ENCODE data around the gene RAET1L.
"Not testable (repeated sequence)": the region's sequence is repeated elsewhere in the genome, so short reads cannot be mapped to it uniquely, and the experiment has no call there.

The RAET1L gene

DNA sequence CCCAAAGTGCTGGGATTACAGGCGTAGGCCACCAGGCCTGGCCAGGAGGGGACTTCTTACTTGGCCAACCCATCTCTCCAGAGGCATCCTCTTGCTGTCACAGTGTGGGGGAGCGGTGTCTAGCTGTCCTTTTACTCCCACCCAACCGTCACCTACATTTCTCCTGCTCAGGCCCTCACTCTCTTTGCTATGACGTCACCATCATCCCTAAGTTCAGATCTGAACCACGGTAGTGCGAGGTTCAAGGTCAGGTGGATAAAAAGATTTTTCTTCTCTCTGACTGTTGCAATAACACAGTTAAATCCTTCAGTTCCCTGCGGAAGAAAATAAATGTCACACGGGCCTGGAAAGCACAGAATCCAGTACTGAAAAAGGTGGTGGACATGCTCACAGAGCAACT, 7.3 kb upstream of the RAET1L start:
- no peak for DNase-seq
- Histone ChIP-seq H3K9me3 (ENCODE audit: control insufficient read depth, low read length) (no peaks in the 10 kb centered on the region), H3K4me3 (ENCODE audit: insufficient read depth, low read depth, low read length, poor library complexity, severe bottlenecking) (no peak overlapping the region), H3K27ac (ENCODE audit: insufficient read depth, low read length, poor library complexity, severe bottlenecking) (no peak overlapping the region), H3K27me3 (replicated peaks; ENCODE audit: control insufficient read depth, insufficient read depth, low read length, poor library complexity, severe bottlenecking) (peaks cover 16% of the 10 kb centered on the region), H3K36me3 (ENCODE audit: control insufficient read depth, insufficient read depth, low read length) (no peaks in the 10 kb centered on the region), H3K4me1 (ENCODE audit: control insufficient read depth, insufficient read depth, low read length, poor library complexity, severe bottlenecking) (peaks cover 5% of the 10 kb centered on the region)

DNA sequence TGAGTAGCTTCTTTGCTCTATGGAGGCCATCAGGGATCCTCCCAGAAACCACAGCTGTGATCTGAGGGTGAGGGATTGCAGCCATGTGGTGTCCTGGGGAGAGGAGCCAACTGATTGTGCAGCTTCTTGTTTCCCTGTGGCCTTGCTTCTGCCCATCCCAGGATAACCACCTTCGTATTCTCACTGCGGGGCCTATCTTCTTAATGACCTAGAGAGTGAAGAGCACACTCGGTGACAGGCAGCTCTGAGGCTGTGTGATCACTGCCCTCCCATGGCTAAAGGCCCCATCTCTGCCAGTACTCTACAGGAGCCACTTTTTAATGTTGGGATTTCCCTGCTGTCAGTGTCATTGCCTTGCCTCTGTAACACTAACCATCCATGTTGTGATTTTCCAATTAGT, 5.3 kb upstream of the RAET1L start:
- Histone ChIP-seq H3K9me3 (ENCODE audit: control insufficient read depth, low read length) (no peaks in the 10 kb centered on the region), H3K4me1 (ENCODE audit: control insufficient read depth, insufficient read depth, low read length, poor library complexity, severe bottlenecking) (peaks cover 2% of the 10 kb centered on the region), H3K27me3 (replicated peaks; ENCODE audit: control insufficient read depth, insufficient read depth, low read length, poor library complexity, severe bottlenecking) (peaks cover 9% of the 10 kb centered on the region), H3K36me3 (ENCODE audit: control insufficient read depth, insufficient read depth, low read length) (no peaks in the 10 kb centered on the region), H3K27ac (ENCODE audit: insufficient read depth, low read length, poor library complexity, severe bottlenecking) (no peak overlapping the region), H3K4me3 (ENCODE audit: insufficient read depth, low read depth, low read length, poor library complexity, severe bottlenecking) (no peak overlapping the region)
- no peak for DNase-seq

DNA sequence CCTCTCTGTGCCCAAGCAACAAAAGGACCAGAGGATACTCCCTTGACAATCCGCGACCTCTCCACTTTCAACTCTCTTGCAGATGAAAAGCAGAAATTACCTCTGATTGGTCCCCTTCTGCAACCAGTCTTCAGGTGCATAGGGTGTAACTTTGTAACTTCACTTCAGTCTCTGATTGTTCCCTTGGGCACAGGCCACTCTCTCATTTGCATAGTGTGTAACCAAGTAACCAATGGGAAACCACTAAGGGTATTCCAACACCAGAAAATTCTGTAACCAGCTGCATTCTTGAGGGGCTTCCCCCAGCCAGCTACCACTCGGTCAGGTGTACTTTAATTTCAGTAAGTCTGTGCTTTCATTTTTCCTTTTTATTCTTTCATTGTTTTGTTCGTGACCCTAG, 4.4 kb upstream of the RAET1L start:
- peaks cover 18% of the 10 kb centered on the region for H3K27me3 ChIP-seq (replicated peaks; ENCODE audit: control insufficient read depth, insufficient read depth, low read length, poor library complexity, severe bottlenecking)
- no peak overlapping the region for H3K4me3 ChIP-seq (ENCODE audit: insufficient read depth, low read depth, low read length, poor library complexity, severe bottlenecking)
- H3K36me3 ChIP-seq (ENCODE audit: control insufficient read depth, insufficient read depth, low read length) = no peaks in the 10 kb centered on the region
- H3K9me3 ChIP-seq (ENCODE audit: control insufficient read depth, low read length) = no peaks in the 10 kb centered on the region
- peaks cover 8% of the 10 kb centered on the region for H3K4me1 ChIP-seq (ENCODE audit: control insufficient read depth, insufficient read depth, low read length, poor library complexity, severe bottlenecking)
- H3K27ac ChIP-seq (ENCODE audit: insufficient read depth, low read length, poor library complexity, severe bottlenecking) = no peak overlapping the region
- no peak for DNase-seq

DNA sequence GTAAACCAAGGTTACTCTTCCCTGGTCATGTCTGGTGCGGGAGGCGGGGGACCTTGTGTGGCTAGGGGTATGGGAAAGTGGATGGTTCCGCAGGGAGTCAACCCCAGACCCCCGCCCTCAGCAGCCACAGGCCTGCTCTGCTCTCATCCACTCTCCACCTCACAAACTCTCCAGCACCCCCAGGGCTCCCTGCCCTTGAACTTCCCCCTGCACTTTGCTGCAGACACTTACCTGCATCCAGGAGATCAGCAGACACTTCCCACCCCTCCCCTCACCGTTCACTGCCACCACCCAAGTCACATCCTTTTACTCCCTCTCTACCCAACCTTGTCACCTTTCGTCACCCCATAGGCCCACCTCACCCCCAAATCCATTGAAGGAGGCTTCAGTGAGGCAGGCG, 3.9 kb upstream of the RAET1L start:
- H3K4me3 ChIP-seq (ENCODE audit: insufficient read depth, low read depth, low read length, poor library complexity, severe bottlenecking) = no peak overlapping the region
- DNase-seq = no peak

DNA sequence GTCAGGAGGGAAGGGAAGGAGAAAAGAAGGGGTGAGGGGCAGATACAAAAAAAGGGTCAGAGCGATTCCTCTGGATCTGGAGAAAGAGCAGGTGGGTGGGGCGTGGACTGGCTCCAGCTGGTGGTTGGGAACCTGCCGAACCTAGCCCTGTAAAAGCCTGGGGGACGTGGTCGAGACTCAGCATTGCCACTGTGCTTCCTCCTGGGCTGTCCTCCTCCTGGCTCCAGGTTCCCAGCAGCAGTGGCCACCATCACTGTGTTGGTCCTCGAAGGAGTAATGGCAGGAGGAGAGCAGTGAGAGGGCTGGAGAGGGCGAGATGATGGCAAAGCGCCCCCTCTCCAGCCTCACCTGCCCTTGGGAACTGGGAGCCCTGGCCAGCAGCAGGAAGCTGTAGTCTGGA, 3.5 kb upstream of the RAET1L start:
- Histone ChIP-seq H3K9me3 (ENCODE audit: control insufficient read depth, low read length) (no peaks in the 10 kb centered on the region), H3K36me3 (ENCODE audit: control insufficient read depth, insufficient read depth, low read length) (no peaks in the 10 kb centered on the region), H3K4me3 (ENCODE audit: insufficient read depth, low read depth, low read length, poor library complexity, severe bottlenecking) (no peak overlapping the region), H3K27ac (ENCODE audit: insufficient read depth, low read length, poor library complexity, severe bottlenecking) (no peak overlapping the region), H3K27me3 (replicated peaks; ENCODE audit: control insufficient read depth, insufficient read depth, low read length, poor library complexity, severe bottlenecking) (peaks cover 20% of the 10 kb centered on the region), H3K4me1 (ENCODE audit: control insufficient read depth, insufficient read depth, low read length, poor library complexity, severe bottlenecking) (peaks cover 8% of the 10 kb centered on the region)
- DNase-seq = no peak

More for the DNA sequence above, 3.9 kb upstream of the RAET1L start:
- Histone ChIP-seq H3K27ac (ENCODE audit: insufficient read depth, low read length, poor library complexity, severe bottlenecking) (no peak overlapping the region), H3K27me3 (replicated peaks; ENCODE audit: control insufficient read depth, insufficient read depth, low read length, poor library complexity, severe bottlenecking) (peaks cover 20% of the 10 kb centered on the region), H3K9me3 (ENCODE audit: control insufficient read depth, low read length) (no peaks in the 10 kb centered on the region), H3K36me3 (ENCODE audit: control insufficient read depth, insufficient read depth, low read length) (no peaks in the 10 kb centered on the region), H3K4me1 (ENCODE audit: control insufficient read depth, insufficient read depth, low read length, poor library complexity, severe bottlenecking) (peaks cover 8% of the 10 kb centered on the region)

DNA sequence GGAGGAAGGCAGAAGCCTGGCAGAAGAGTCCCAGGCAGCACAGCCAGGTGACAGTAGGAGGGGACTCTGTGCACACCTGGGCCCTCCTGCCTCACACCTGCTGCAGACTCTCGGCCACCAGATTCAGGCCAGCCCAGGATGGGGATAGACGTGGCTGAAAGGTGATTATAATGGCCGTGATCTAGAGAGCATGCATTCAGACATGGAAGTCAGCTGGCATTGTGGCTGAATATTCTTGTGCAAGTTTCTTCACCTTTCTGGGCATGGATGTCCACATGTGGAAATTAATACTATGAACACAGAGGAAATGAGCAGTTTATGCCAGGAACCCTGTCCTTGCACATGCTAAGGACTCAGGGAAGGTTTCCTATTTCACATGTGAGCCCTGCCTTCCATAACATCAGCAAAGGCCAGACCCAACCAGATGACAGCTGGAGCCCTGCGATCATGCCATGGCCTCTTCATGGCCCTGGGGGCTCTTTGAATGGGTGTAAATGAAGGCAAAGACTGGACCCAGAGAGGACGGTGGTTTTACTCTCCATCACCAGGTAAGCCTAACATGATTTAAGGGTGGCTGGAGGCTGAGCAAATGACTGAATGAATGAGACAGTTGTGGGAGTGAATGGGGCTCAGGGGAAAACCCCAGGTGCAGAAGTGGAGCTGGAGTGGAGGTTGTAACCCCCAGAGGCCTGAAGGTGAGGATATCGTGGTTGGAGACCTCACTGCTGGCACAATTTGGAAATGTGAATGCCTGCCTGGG, 2.7 kb upstream of the RAET1L start:
- Histone ChIP-seq H3K36me3 (ENCODE audit: control insufficient read depth, insufficient read depth, low read length) (no peaks in the 10 kb centered on the region), H3K9me3 (ENCODE audit: control insufficient read depth, low read length) (no peaks in the 10 kb centered on the region), H3K4me3 (ENCODE audit: insufficient read depth, low read depth, low read length, poor library complexity, severe bottlenecking) (no peak overlapping the region), H3K27me3 (replicated peaks; ENCODE audit: control insufficient read depth, insufficient read depth, low read length, poor library complexity, severe bottlenecking) (peaks cover 20% of the 10 kb centered on the region), H3K4me1 (ENCODE audit: control insufficient read depth, insufficient read depth, low read length, poor library complexity, severe bottlenecking) (peaks cover 8% of the 10 kb centered on the region), H3K27ac (ENCODE audit: insufficient read depth, low read length, poor library complexity, severe bottlenecking) (no peak overlapping the region)
- no peak for DNase-seq

DNA sequence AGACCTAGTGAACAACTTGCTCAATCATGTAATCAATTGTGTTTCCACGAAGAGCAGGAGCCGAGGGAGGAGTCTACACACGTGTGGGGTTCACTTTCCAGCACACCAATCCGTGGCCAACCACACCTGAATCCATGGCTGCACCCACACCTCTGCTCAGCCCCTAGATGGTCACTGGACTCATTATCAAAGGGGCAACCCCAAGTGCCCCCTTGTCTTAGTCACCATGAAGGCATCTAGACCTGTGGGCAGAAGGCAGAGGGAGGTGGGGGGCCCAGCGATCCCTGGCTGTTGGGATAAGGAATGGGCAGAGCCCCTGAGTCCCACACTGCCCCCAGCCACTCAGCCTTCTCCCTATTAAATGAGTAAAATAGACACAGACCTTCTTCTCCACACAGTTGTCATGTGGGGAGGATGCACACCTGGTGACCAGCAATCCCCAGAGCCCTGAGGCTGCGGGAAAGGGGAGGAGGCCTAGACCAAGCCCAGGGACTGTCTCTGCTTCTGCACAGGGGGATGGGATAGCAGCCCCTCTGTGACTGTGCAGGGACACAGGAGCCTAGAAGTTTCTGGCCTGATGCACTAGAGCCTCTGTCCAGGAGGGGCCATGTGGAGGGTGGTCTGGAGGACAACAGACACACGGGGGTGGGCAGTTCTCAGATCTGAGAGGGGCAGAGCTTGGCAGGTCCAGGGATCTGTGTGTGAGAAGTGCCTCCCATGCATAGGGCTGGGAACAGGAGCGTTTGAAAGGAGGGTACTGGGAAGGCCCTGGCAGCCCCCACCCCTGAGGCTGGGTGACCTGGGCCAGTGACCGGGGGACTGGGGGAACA, 1.9 kb upstream of the RAET1L start:
- Histone ChIP-seq H3K27me3 (replicated peaks; ENCODE audit: control insufficient read depth, insufficient read depth, low read length, poor library complexity, severe bottlenecking) (peaks cover 20% of the 10 kb centered on the region), H3K4me3 (ENCODE audit: insufficient read depth, low read depth, low read length, poor library complexity, severe bottlenecking) (no peak overlapping the region), H3K9me3 (ENCODE audit: control insufficient read depth, low read length) (no peaks in the 10 kb centered on the region), H3K36me3 (ENCODE audit: control insufficient read depth, insufficient read depth, low read length) (no peaks in the 10 kb centered on the region), H3K27ac (ENCODE audit: insufficient read depth, low read length, poor library complexity, severe bottlenecking) (no peak overlapping the region), H3K4me1 (ENCODE audit: control insufficient read depth, insufficient read depth, low read length, poor library complexity, severe bottlenecking) (peaks cover 8% of the 10 kb centered on the region)
- no peak for DNase-seq

DNA sequence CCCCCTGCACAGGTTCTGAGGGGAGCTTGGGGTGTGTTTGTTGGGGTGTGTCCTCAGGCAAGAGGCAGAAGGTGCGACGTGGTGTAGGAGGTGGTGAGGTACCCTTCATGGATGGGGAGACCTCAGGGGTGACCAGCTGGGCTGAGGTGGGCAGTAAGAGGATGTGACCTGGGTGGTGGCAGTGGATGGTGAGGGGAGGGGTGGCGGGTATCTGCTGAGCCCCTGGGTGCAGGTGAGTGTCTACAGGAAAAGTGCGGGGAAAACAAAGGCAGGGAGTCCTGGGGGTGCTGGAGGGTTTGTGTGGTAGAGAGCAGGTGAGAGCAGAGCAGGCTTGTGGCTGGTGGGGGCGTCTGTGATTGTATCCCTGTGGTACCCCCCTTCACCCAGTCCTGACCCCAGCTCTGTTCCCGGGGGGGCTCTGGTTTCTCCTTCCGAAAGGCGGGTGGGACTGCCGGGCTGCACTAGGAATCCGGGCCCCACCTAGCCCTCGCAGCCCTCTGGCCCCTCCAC, 631 bp downstream of the RAET1L start:
- Histone ChIP-seq H3K36me3 (ENCODE audit: control insufficient read depth, insufficient read depth, low read length) (no peaks in the 10 kb centered on the region), H3K27me3 (replicated peaks; ENCODE audit: control insufficient read depth, insufficient read depth, low read length, poor library complexity, severe bottlenecking) (peaks cover 20% of the 10 kb centered on the region), H3K27ac (ENCODE audit: insufficient read depth, low read length, poor library complexity, severe bottlenecking) (no peak overlapping the region), H3K4me3 (ENCODE audit: insufficient read depth, low read depth, low read length, poor library complexity, severe bottlenecking) (no peak overlapping the region), H3K4me1 (ENCODE audit: control insufficient read depth, insufficient read depth, low read length, poor library complexity, severe bottlenecking) (peaks cover 8% of the 10 kb centered on the region), H3K9me3 (ENCODE audit: control insufficient read depth, low read length) (no peaks in the 10 kb centered on the region)
- DNase-seq = no peak

DNA sequence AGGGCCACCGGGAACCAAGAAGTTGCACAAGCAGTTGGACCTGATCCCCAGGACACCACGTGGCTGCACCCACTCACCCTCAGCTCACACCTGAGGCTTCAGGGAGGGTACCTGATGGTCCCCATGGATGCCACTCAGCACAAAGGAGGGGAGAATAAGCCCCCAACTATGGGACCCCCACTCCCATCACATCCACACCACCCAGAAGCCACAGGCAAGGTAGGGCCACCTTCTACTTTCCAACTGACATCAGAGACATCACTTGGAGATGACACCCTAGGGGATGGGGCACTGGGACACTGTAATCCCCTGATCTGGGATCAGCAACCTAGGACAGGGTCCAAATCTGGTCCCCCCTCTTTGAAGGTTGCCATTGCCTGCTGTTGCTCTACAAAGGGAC, 1.3 kb downstream of the RAET1L start:
- not testable (repeated sequence) for H3K4me3 ChIP-seq (ENCODE audit: insufficient read depth, low read depth, low read length, poor library complexity, severe bottlenecking)

DNA sequence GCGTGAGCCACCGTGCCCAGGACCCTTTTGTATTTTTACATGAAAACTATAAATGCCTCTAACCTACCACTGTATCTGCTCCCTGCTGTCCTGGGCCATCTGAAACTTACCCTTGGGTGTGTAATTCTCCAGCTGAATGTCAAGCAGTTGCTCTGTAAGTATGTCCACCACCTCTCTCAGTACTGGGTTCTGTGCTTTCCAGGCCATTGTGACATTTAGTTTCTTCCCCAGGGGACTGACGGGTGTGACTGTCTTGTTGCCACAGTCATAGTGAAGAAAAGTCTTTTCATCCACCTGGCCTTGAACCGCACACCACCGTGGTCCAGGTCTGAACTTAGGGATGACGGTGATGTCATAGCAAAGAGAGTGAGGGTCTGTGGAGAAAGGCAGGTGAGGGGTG, 3.5 kb downstream of the RAET1L start:
- H3K36me3 ChIP-seq (ENCODE audit: control insufficient read depth, insufficient read depth, low read length); H3K4me1 ChIP-seq (ENCODE audit: control insufficient read depth, insufficient read depth, low read length, poor library complexity, severe bottlenecking); H3K4me3 ChIP-seq (ENCODE audit: insufficient read depth, low read depth, low read length, poor library complexity, severe bottlenecking); H3K9me3 ChIP-seq (ENCODE audit: control insufficient read depth, low read length); DNase-seq; H3K27ac ChIP-seq (ENCODE audit: insufficient read depth, low read length, poor library complexity, severe bottlenecking): not testable (repeated sequence)
- peaks cover 25% of the 10 kb centered on the region for H3K27me3 ChIP-seq (replicated peaks; ENCODE audit: control insufficient read depth, insufficient read depth, low read length, poor library complexity, severe bottlenecking)

More for the DNA sequence above, 1.3 kb downstream of the RAET1L start:
- H3K36me3 ChIP-seq (ENCODE audit: control insufficient read depth, insufficient read depth, low read length); H3K9me3 ChIP-seq (ENCODE audit: control insufficient read depth, low read length); DNase-seq; H3K4me1 ChIP-seq (ENCODE audit: control insufficient read depth, insufficient read depth, low read length, poor library complexity, severe bottlenecking); H3K27ac ChIP-seq (ENCODE audit: insufficient read depth, low read length, poor library complexity, severe bottlenecking): not testable (repeated sequence)
- H3K27me3 ChIP-seq (replicated peaks; ENCODE audit: control insufficient read depth, insufficient read depth, low read length, poor library complexity, severe bottlenecking) = peaks cover 20% of the 10 kb centered on the region

Data from effector memory CD4-positive, alpha-beta T cell (primary cell).